Activated CD8-positive, alpha-beta T cell treated with anti-CD3 and anti-CD28 coated beads, Interleukin-2, amount 10 ng/mL, durations not matched to agents 7 days and 5 days (primary cell): ENCODE measurements around the gene TRMT44. TPM values are rescaled to one million over a fixed set of nuclear protein-coding genes. Genes with fewer than 3 reads are reported as not detected.

Experiments
- ATAC-seq: fragments of 150-1000 bp; cut with Tn5 transposase; one replicate; pipeline ENCODE4 v1.10.0; 2021; ENCODE audit warnings: moderate library complexity
- CTCF ChIA-PET: fragments of 350-600 bp; sonication (Branson Sonifier 250); formaldehyde crosslinking; loops from one replicate; lab custom pipeline; 2021; ENCODE audit warnings: antibody characterized with exemption; lab: Charles Lee
- POLR2A ChIA-PET: fragments of 350-600 bp; sonication (Branson Sonifier 250); formaldehyde crosslinking; loops from one replicate; lab custom pipeline; 2021; ENCODE audit warnings: antibody characterized with exemption; lab: Charles Lee
- DNase-seq: peaks from one replicate; pipeline ENCODE4 v3.0.0-alpha.2; 2020
- H3K27ac Mint-ChIP-seq: one replicate; pipeline ENCODE4 v1.8.0; 2021; ENCODE audit warnings: mild to moderate bottlenecking, mixed read lengths
- H3K27me3 Mint-ChIP-seq: one replicate; pipeline ENCODE4 v1.8.0; 2021; ENCODE audit warnings: low read depth, mixed read lengths
- H3K36me3 Mint-ChIP-seq: one replicate; pipeline ENCODE4 v1.8.0; 2021; ENCODE audit warnings: low read depth, mixed read lengths
- H3K4me1 Mint-ChIP-seq: one replicate; pipeline ENCODE4 v1.8.0; 2021; ENCODE audit warnings: low read depth, mixed read lengths
- H3K4me3 Mint-ChIP-seq: one replicate; pipeline ENCODE4 v1.8.0; 2021; ENCODE audit warnings: mild to moderate bottlenecking, mixed read lengths
- H3K9me3 Mint-ChIP-seq: one replicate; pipeline ENCODE4 v1.8.0; 2022; ENCODE audit warnings: mixed read lengths; ENCODE audit not compliant: insufficient read depth
- total RNA-seq, 2 experiments: library from RNA; stranded (reverse); gene quantifications; one replicate each; pipeline ENCODE4 v1.2.3, GENCODE V29; 2021

The TRMT44 gene
- total RNA-seq, 2 experiments from 2014 or later, result 18.5 to 22.2 TPM

GRCh38 chr4:8504279-8505007 is 63.9 kb downstream of the TRMT44 start:
- Mint-ChIP-seq H3K27me3 (no peaks in the 10 kb centered on the region), H3K36me3 (no peaks in the 10 kb centered on the region), H3K4me1 (no peaks in the 10 kb centered on the region), H3K27ac (no peak overlapping the region), H3K4me3 (no peak overlapping the region), H3K9me3 (no peaks in the 10 kb centered on the region)
- POLR2A ChIA-PET, result no interaction called here
- no peak for DNase-seq
- ATAC-seq, result no peak
- CTCF ChIA-PET, result no interaction called here

DNA sequence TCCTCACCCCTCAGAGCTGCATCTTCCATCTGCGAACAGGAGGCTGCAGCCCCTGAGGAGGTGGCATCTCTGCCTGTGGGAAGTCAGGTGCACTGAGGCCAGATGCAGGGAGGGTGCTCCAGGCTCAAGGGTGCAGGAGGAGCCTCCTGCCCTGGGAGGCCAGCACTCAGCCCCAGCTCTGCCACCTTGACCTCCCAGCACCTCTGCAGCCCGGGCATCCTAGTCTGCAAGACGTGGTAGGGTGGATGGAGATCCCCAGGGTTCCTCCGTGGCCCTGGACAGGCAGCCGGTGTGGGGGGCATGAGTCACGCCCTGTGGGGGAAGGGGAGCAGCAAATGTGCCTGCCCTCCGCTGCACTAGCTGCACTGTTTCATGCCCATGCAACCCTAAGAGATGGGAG is 64.7 kb downstream of the TRMT44 start:
- no peak for ATAC-seq
- no peak for DNase-seq
- H3K4me1 Mint-ChIP-seq, result no peaks in the 10 kb centered on the region

GRCh38 chr4:8506006-8506372 is 65.4 kb downstream of the TRMT44 start:
- ATAC-seq (no peak), DNase-seq (no peak)
- CTCF ChIA-PET, result no interaction called here
- Mint-ChIP-seq H3K4me3 (no peak overlapping the region), H3K9me3 (no peaks in the 10 kb centered on the region), H3K36me3 (no peaks in the 10 kb centered on the region), H3K27me3 (no peaks in the 10 kb centered on the region), H3K27ac (no peak overlapping the region), H3K4me1 (no peaks in the 10 kb centered on the region)
- POLR2A ChIA-PET, result no interaction called here

More for the DNA sequence above, 64.7 kb downstream of the TRMT44 start:
- ChIA-PET POLR2A (no interaction called here), CTCF (no interaction called here)
- Mint-ChIP-seq H3K9me3 (no peaks in the 10 kb centered on the region), H3K27ac (no peak overlapping the region), H3K4me3 (no peak overlapping the region), H3K36me3 (no peaks in the 10 kb centered on the region), H3K27me3 (no peaks in the 10 kb centered on the region)

DNA sequence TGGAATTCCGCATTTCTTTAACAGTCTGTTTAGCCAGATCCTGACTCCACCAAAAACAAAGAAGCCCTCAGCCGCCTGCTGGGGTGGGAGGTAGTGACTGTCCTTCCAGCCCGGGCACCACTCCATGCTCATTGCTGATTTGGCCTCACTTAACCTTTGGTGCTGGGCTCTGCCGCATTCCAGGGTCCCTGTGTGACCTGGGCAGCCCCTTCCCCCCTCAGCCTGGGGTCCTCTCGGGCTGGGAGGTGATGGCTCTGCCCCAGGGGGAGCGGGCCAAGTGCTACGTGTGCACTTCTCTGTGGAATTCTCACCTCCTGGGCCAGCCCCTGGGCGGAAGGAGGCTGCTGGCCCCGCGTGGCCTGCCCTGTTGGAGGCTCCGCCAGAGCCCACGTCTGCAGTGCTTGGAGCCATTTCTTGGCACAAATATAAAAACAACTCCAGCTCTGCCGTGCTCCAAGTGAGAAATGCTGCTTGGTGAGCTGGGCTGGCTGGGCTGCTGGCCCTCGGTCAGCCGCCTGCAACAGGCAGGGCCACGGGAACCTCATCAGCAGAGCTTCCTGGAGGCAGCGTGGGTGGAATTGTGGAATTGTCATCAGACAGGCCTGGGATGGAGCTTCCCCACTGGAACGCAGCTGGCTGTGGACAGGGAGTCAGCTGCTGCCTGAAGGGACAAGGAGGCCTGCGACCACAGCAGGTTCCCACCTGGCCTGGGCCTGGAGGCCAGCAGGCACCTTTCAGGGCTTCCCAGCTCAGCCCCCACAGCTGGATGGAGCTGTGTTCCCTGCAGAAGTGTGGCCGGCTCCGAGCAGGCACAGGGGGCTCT is 66.0 kb downstream of the TRMT44 start:
- H3K9me3 Mint-ChIP-seq, result no peaks in the 10 kb centered on the region
- H3K4me1 Mint-ChIP-seq, result no peaks in the 10 kb centered on the region
- no peak for ATAC-seq
- H3K27ac Mint-ChIP-seq, result no peak overlapping the region
- no peaks in the 10 kb centered on the region for H3K36me3 Mint-ChIP-seq
- no peaks in the 10 kb centered on the region for H3K27me3 Mint-ChIP-seq
- DNase-seq, result no peak
- POLR2A ChIA-PET, result no interaction called here
- CTCF ChIA-PET, result no interaction called here
- no peak overlapping the region for H3K4me3 Mint-ChIP-seq

DNA sequence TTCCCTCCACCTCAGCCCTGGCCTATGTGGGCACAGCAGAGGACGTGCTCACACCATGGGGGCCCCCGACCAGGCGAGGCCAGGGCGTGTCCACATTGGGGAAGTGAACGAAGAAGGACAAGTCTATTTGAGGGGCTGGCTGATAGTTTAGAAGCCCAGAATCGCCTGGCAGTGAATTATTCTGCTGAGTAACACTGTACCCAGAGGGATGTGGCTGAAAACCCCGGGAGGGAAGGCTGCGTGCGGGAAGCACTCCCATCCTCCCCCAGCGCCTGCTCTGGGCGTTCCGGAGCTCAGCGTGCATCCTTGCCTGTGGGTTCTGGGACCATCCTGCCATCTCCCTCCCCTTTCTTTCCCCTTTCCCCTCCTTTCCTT is 66.6 kb downstream of the TRMT44 start:
- no peaks in the 10 kb centered on the region for H3K36me3 Mint-ChIP-seq
- no peaks in the 10 kb centered on the region for H3K4me1 Mint-ChIP-seq
- H3K27ac Mint-ChIP-seq, result no peak overlapping the region
- DNase-seq (no peak), ATAC-seq (no peak)
- no peaks in the 10 kb centered on the region for H3K27me3 Mint-ChIP-seq
- H3K4me3 Mint-ChIP-seq, result no peak overlapping the region
- POLR2A ChIA-PET, result no interaction called here
- H3K9me3 Mint-ChIP-seq, result no peaks in the 10 kb centered on the region
- CTCF ChIA-PET, result no interaction called here

GRCh38 chr4:8507624-8508023 is 67.0 kb downstream of the TRMT44 start:
- ATAC-seq (no peak), DNase-seq (no peak)
- ChIA-PET POLR2A (no interaction called here), CTCF (no interaction called here)
- Mint-ChIP-seq H3K27ac (no peak overlapping the region), H3K4me3 (no peak overlapping the region), H3K4me1 (no peaks in the 10 kb centered on the region), H3K36me3 (no peaks in the 10 kb centered on the region), H3K9me3 (no peaks in the 10 kb centered on the region), H3K27me3 (no peaks in the 10 kb centered on the region)

GRCh38 chr4:8508266-8508665 is 67.7 kb downstream of the TRMT44 start:
- ATAC-seq (no peak), DNase-seq (no peak)
- Mint-ChIP-seq H3K27ac (no peak overlapping the region), H3K4me1 (no peaks in the 10 kb centered on the region), H3K36me3 (no peaks in the 10 kb centered on the region), H3K9me3 (no peaks in the 10 kb centered on the region), H3K4me3 (no peak overlapping the region), H3K27me3 (no peaks in the 10 kb centered on the region)
- CTCF ChIA-PET, result no interaction called here
- POLR2A ChIA-PET, result no interaction called here

DNA sequence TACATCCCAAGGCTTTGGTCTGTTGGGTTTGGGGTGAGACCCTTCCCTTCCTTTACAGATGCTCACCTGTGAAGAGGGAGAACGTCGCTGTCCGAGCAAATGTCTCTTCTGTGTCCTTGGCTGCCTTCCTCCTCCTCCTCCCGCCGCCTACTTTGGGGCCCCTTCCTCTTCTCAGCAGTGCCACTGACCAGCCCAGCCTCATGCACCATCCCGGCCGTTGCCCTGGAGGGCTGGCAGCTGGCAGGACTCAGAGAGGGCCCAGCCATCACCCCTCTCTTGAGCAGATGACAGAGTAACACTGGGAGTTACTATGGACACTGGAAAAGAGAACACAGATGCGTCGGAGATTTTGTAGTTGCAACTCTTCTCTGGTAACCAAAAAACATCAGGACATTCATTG is 68.2 kb downstream of the TRMT44 start:
- no peaks in the 10 kb centered on the region for H3K27me3 Mint-ChIP-seq
- peak overlapping the region; percentile 12 for H3K27ac Mint-ChIP-seq
- ATAC-seq, result no peak
- ChIA-PET CTCF (no interaction called here), POLR2A (no interaction called here)
- no peaks in the 10 kb centered on the region for H3K9me3 Mint-ChIP-seq
- no peaks in the 10 kb centered on the region for H3K36me3 Mint-ChIP-seq
- H3K4me3 Mint-ChIP-seq, result no peak overlapping the region
- no peaks in the 10 kb centered on the region for H3K4me1 Mint-ChIP-seq
- DNase-seq, result no peak

GRCh38 chr4:8509311-8509950 is 68.9 kb downstream of the TRMT44 start:
- Mint-ChIP-seq H3K4me3 (no peak overlapping the region), H3K9me3 (no peaks in the 10 kb centered on the region), H3K4me1 (no peaks in the 10 kb centered on the region), H3K27me3 (no peaks in the 10 kb centered on the region), H3K36me3 (no peaks in the 10 kb centered on the region), H3K27ac (no peak overlapping the region)
- DNase-seq (no peak), ATAC-seq (no peak)
- ChIA-PET POLR2A (no interaction called here), CTCF (no interaction called here)

GRCh38 chr4:8510191-8510590 is 69.6 kb downstream of the TRMT44 start:
- no peaks in the 10 kb centered on the region for H3K4me1 Mint-ChIP-seq
- CTCF ChIA-PET, result no interaction called here
- H3K9me3 Mint-ChIP-seq, result no peaks in the 10 kb centered on the region
- POLR2A ChIA-PET, result no interaction called here
- H3K4me3 Mint-ChIP-seq, result no peak overlapping the region
- H3K36me3 Mint-ChIP-seq, result no peaks in the 10 kb centered on the region
- no peak overlapping the region for H3K27ac Mint-ChIP-seq
- H3K27me3 Mint-ChIP-seq, result no peaks in the 10 kb centered on the region
- no peak for ATAC-seq
- no peak for DNase-seq

GRCh38 chr4:8510611-8511285 is 70.2 kb downstream of the TRMT44 start:
- H3K36me3 Mint-ChIP-seq, result no peaks in the 10 kb centered on the region
- H3K27me3 Mint-ChIP-seq, result no peaks in the 10 kb centered on the region
- H3K9me3 Mint-ChIP-seq, result no peaks in the 10 kb centered on the region
- no peak overlapping the region for H3K4me3 Mint-ChIP-seq
- no peak overlapping the region for H3K27ac Mint-ChIP-seq
- ChIA-PET POLR2A (no interaction called here), CTCF (no interaction called here)
- no peaks in the 10 kb centered on the region for H3K4me1 Mint-ChIP-seq
- DNase-seq, result no peak
- no peak for ATAC-seq

DNA sequence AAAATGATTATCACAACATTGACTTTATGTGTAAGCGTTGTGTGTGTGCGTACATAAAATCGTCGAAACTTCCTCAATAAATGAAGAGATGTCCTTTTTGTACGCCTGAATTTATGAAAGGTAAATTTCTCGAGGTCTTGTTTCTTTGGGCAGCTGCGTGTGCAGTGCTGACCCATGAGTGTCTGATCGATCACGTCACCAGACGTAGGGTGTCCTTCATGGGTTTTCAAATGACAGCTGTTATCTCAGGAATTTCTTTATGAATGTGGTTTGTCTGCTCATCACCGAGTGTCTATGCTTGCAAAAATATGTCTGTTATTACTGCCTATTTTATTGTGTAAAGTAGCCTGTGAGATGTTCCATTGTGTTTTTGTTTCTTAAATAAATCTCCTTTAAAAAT is 71.9 kb downstream of the TRMT44 start:
- Mint-ChIP-seq H3K36me3 (no peaks in the 10 kb centered on the region), H3K4me3 (no peak overlapping the region), H3K9me3 (no peaks in the 10 kb centered on the region), H3K4me1 (no peaks in the 10 kb centered on the region), H3K27ac (no peak overlapping the region), H3K27me3 (no peaks in the 10 kb centered on the region)
- POLR2A ChIA-PET, result no interaction called here
- no peak for ATAC-seq
- CTCF ChIA-PET, result no interaction called here
- DNase-seq, result no peak
